GM19463 (cell line): Measurements from ENCODE around the gene ATP8B4.

Source experiments
- ATAC-seq: cut with Tn5 transposase; IDR thresholded peaks from one replicate; pipeline ENCODE4 v1.9.1; 2021; ENCODE audit warnings: mild to moderate bottlenecking, moderate library complexity; ENCODE audit not compliant: unreplicated experiment

Gene ATP8B4

DNA sequence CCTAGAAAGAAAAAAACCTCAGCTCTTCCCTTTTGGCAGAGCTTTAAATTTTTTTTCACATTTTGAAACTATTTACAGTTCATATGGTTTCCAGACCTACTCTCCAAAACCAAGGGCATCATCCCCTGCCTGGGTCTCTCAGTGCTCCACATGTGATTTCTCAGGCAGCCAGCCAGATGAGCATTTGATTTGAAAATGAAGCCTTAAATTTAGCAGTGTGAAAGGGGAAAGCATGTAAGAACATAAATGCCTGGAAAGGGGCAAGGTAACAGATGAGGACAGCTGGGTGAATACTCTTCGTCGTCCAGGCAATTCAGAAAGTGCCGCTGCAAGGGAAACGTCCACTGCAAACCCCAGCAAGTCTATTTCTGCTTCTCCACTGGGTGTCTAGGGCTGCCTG lies 94.8 kb downstream of the ATP8B4 start:
- no peak for ATAC-seq

DNA sequence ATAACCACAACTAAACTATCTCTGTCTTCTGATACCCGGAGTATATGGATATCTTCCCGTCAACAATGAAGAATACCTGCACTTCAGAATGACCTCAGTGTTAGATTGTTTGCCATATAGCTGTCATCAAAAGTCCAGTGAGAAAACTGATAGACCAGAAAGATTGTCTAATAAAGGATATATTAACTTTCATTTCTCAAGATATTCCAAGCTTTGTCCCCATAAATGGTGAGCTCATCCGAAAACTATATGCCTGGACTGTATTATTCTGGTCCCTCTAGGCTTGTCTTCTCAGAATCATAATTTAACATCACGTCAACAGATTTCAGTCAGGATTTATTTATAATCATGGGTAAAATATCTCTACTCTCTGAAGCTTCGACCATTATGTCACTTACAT lies 100.5 kb downstream of the ATP8B4 start:
- ATAC-seq: no peak

DNA sequence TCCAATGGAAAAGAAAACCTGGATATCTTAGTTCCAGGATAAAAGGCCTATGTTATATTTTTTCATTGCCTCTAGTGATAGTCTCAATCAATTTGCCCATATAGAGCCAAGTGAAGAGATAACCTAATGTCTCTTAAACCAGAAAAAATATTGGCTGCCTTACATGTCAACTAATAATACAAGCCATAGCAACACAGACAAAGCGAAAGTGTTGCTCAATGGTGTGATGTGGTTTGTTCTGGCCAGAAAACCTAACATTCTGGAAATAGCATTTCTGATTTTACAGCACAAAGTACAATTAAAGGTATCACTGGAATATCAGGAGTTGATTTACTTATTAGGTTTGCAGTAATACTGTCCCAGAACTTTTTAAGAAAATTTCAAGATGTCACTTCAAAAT lies 101.5 kb downstream of the ATP8B4 start:
- ATAC-seq: no peak

DNA sequence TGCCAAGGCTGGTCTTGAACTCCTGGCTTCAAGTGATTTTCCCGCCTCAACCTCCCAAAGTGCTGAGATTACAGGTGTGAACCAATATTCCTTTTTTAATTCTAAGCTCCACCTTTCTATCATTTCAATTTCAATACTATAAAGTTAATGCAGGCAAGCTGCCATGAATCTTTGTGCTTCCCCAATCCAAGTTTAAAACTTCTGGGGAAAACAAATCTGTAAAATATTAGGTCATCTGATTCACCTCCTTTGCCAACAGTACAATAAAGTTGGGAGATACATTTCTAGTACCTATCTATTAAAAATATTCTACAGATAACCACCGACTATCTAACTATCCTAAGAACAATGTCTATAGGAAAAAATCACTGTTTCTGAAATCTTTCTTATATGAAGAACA lies 102.1 kb downstream of the ATP8B4 start:
- ATAC-seq: no peak

DNA sequence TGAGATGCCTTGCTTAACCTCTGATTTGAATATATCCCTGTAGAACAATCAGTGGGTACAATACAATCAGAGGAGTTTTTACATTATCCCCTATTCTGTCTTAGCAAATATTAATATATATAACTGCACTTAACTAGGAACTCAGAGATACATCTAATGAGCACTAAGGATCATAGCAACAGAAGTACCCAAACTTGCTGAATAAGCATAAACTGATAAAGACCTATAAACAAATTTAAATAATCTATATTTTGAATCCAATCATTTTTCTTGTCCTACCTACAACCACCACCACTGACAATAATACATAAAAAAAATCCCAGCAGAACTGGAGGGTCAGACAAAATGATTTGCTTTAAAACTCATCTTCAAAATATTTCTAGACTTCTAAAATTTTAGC lies 106.2 kb downstream of the ATP8B4 start:
- ATAC-seq: no peak

DNA sequence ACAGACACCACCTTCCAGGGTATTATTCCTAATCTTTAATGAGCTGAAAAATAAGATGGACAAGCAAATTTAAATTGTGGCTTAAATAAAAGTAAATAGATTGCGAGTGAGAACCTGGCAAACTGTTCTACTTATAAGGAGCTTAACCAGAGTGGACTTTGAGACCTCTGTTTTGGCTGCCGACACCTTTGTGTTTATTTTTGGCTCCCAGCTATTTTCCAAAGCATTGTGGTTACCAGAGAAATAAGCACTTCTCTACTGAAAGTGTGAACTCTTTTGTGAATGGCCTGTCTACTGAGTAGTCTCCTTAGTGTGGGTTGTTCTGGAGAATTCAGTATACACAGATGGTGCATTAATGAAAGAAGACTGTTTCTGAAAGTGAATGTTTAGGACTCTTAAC lies 109.4 kb downstream of the ATP8B4 start:
- peak; percentile 54 for ATAC-seq

DNA sequence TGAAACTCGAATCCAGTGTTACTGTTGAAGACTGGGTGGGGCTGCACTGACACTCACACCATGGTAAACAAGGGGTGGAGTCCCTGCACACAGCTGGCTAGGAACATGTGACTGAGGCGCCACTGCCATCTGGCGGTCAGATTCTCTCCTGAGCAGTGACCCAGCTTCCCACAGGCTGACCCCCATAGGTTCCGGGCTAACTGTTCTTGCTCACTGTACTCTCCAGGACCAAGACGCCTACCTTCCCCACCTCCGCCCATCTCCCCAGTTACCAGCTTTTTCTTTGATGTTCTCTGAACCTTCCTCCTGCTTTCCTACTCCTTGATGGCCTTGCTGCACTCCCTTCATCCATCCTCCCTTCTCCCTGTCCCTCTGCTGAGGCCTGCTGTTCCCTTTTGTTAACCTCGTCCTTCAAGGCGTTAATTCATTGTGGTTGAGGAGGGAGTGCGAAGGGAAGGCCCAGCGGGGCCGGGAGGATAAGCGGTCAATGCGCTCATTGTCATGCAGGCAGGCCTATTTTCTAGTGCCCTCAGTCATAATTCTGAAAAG lies 115.2 kb downstream of the ATP8B4 start:
- peak; percentile 100 for ATAC-seq

DNA sequence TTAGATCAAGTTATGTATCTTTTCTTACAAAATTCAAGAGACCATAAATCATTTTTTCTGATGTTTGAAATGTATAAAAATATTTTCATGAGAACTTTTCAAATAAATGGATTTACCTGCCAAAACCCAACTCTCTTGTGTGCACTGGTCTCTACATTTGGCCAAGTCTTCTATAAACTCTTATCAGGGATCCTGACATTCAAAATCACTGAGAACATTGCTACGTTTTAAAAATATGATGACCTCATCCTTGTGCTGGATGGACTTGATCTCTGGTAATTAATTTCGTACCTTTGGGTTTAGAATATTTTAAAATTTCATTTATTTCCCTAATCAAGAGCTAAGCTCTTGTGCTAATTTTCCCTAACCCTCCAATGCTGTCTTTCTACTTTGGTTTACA lies 127.4 kb downstream of the ATP8B4 start:
- ATAC-seq: no peak

DNA sequence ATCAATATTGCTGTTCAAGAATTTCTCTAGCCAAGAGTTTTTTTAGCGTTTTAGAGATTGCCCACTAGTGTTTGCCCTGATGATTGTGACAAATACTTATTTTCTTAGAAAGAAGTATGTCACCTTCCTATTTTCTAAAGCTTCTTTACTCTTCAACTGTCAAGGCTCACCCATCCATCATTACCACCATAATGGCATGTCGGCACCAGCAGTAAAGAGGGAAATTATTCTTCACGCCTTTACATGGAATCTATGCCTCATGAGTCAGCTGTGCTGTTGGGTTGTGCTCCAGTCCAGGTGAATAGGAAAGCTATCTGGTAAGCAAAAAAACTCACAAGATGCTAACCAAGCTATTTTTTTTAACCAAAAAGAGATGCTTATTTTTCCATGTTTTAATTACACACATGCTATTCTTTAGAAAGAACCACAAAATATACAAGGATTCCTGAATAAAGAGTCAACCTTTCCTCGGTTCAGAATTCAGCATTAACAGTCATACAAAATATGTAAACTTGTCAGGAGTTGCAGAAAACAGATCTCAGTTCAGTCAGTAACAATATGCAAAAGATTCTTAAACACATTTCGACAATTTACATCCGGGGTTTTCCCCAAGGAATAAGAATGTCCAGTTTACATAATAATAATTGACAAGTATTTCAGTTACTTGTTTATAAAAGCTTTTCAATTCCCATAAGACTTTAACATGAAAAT lies 128.0 kb downstream of the ATP8B4 start:
- no peak for ATAC-seq

DNA sequence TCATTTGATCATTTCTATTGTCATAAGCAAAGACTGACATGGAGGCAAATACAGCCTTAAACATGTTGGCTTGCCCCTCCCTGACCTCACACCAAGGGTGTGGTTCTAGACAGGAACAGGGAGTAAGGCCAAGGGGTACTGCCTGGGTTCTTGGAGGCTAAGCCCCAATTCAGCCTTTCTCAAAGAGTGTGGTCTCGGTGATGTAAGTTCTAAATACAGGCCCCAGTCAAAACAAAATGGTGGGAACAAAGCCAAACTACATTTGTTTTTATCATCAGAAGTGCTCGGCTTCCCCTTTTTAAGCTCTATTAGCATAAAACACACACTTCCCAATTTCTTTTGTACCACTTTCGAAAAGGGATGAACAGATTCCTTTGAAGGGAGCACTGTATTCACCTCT lies 129.5 kb downstream of the ATP8B4 start:
- ATAC-seq: no peak

DNA sequence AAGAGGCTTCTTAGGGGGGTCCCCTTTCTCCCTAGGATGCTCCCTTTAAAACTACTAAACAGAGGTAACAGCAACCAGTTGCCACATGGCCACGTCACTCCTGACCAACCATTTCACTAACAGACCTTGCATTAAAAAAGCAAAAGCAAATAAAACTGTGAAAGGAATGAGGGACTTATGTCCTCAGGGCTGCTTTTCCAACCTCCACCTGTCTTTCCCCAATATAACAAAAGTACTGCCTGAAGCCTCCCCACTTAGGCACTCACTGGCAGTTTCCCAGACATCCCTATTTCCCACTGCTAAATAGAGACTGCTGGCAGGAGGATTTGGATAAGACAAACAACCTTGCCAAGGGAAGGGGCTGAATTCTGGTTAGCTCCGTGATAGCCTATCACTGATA lies 130.3 kb downstream of the ATP8B4 start:
- ATAC-seq: no peak

DNA sequence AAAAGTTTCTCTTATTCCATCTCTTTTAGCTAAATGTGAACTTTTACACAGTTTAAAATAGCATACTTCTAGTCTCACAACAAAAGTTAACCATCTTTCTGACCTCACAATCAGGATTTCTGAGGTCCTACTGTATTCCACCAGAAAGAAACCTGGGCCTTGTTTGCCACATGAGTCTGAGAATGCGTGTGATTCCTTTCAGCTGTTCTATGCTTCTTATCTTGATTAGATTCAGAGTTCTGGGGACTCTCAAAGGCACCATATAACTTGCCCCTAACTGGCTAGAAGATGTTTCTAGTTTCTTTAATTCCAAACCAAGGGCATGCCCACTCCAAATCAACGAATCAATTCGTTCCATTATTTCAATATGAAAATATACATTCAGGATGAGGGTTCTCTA lies 131.1 kb downstream of the ATP8B4 start:
- ATAC-seq: no peak

DNA sequence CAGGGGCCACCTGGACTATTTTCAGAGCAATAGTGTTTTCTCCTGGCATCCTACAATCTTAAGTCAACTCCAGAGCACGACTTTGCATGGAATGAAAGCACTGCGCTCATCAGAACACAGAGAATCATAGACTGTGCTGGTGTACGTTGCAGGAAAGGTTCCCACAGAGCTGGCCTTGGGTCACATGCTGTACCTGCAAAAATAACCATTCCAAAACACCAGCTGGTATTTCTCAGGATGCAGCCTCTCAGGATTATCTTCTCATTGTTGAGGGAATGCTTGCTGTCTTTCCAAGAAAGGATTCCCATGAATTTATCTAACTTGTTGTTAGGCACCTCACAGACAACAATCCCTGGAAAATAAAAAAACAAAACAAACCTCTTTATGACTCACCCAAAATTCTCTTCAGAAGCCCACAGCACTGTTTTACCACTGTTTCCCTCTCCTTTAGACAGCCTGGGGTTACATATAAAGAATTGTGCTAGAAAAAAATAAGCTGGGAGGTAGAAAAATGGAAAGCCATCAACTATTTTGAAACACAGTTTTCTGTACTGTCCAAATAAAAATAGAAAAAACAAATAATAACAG lies 131.7 kb downstream of the ATP8B4 start:
- no peak for ATAC-seq

DNA sequence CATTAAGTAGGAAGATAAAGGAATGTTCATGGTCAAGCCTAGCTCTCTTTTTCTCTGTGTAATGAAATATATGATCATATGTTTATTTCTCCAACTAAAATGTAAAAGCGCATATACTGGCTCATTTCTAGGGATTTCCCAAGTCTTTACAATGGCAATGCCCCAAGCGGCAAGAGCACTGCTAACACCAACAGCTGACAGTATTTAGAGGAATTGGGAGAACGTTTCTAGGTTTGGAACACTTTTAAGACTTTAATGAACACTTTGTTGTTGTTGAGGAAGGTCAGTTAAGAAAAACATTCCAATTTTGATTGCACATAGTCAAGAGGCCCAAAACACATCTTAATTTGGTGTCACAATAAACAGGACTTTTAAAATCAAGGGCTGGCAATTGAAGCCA lies 132.7 kb downstream of the ATP8B4 start:
- no peak for ATAC-seq

DNA sequence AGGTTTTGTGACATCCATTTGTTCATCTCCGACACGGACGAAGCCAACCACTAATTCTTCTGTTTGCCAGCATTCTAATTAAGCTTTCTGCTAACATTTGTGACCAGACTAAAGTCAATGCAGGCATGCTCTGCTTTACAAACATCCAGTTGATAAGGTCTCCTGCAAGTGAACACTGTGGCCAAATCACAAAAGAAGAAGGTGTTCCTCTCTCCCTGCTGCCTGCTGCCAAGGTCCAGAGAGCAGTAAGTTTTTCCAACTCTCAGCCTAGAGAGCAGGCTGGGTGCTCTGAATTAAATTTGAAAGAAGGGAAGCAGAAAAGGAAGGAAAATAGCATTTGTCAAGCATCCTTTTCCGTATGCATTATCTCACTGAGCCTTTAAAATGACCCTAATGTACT lies 133.6 kb downstream of the ATP8B4 start:
- ATAC-seq: no peak

DNA sequence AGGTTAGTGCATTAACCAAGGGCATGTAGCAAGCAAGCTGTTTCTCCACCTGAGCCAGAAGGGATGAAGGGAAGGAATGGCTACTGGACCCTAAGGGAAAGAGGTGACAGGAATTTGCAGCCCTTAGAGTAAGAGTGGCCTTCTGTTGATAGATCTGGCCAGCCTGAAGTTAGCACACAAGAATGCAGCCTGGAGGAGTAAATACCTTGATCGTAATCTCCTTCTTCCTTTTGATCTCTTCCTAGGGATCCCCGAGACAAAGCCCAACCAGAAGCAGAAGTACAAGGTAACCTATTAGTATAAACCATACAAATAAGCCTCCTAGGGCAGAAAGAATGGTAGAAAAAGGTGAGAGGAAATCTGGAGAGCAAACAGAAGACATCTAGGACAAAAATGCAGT lies 134.6 kb downstream of the ATP8B4 start:
- ATAC-seq: no peak

DNA sequence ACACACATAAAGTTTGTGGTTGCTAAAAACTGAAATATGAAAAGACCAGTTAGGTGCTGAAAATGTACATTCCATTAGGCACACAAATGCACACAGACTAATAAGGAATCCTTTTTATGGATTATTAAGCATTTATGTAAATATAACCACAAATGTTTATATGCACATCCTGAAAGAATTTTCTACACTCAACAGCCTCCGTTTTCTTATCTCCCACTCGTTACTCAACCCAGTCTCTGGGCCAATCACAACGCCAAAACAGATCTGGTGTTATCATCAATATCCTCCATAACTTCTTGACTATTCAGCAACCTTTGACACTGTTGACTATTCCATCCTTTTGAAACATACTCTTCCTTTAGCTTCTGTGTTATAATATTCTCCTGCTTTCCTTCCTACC lies 136.4 kb downstream of the ATP8B4 start:
- ATAC-seq: no peak

DNA sequence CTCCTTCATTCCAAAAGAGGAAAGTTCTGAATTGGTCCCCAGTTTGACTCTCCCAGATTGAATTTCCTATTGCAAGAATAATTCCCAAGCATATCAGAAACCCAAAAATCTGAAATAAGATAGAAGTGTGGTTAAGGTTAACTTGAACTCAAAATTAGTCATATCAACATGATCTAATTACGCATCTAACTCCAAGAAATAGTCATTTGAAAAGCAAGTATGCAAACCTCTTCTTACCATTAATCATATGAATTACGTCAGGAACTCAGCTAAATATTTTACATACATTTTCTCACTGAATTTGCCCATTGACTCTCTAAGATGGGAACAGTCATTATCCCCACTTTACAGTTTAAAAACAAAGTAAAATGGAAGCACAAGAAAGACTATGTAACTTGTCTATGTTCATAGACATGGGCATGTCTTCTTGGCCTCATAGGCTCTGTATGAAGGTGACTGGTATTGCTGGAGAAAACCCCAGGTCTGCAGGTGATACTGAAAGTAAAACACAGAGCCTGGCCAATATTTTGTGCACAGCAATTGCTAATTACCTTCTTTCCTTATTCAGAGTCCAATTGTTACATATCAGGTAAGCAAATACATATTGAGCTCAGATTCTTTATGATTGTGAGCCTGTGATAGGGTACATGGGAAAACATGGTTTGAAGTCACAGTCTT lies 139.2 kb downstream of the ATP8B4 start:
- ATAC-seq: no peak

DNA sequence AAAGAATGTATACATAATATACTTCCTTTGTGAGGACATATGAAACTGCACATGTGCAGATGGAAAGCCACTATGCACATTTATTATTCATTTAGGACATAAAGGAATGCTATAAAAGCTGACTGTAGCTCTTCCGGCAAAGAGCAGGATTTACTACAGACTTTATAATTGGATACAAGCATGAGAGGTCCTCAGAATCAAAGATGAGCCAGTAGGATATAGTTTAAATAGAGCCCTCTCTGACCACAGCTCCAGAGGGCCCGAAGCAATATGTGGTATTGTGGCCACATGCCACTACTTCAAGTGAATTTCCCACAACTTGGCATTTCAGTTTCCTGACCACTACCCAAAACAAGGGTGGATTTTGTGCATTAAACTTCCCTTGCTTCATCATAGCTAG lies 140.9 kb downstream of the ATP8B4 start:
- no peak for ATAC-seq

DNA sequence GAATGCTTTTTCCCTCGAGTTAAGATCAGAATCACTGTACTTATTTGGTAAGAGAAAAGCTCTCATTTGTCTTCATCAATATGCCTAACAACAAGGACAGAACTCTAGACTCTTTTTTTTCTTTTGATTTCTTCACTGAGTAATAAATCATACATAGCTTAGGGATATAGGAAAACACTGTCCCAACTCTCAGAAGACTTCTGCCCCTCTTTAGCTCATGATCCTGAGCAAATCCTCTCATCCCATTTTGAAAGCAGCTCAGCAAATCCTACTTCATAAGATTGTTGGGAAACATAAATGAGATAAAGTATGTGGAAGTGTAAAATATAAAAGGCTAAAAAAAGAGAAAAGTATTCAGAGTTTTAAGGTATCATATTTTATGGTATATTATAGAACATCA lies 141.7 kb downstream of the ATP8B4 start:
- no peak for ATAC-seq

DNA sequence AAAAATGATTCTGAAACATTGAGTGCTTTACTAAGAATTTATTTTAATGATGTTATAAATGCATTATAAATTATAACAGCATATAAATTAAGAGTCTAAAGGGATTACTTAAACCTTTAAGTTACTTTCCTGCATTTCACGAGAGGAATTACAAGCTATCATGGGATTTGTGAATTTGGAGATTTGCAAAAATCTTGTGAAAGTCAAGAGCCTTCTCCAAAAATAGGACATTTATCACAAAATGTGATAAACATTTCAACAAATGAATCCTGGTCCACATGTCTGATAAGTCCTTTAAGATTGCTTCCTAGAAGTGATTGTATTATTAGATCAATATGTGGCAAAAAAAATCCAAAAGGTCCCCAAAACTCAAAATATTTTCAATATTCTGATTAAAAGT lies 154.5 kb downstream of the ATP8B4 start:
- no peak for ATAC-seq

DNA sequence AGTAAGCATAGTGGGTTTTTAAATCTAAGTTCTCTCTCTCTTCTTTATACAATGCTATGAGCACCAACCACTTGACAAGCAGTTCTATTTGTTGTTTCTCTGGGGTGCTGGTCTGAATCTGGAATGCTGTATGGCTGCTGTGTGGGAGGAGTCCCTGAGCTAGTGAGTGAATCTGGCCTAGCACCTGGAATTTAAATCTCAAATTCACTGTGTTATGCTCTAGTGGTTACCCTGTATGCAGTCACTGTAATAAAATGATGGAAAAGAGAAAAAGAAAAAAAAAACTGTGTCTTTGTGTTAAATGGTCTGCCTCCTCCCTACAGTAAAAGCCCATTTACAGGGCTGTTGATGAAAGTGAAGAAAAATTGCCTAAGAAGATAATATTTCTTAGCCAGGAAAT lies 155.0 kb downstream of the ATP8B4 start:
- no peak for ATAC-seq
